GM19397 (cell line): ENCODE results near the gene RSPO1.

ENCODE experiments used
- ATAC-seq: cut with Tn5 transposase; IDR thresholded peaks from one replicate; pipeline ENCODE4 v1.9.1; 2021; ENCODE audit warnings: mild to moderate bottlenecking, moderate library complexity; ENCODE audit not compliant: unreplicated experiment

RSPO1 gene

GRCh38 chr1:37574834-37575480 is 59.7 kb downstream of the RSPO1 start:
- ATAC-seq = no peak

- no peak for ATAC-seq
Observed at GRCh38 chr1:37570528-37571334, 64.0 kb downstream of the RSPO1 start.

- no peak for ATAC-seq
Observed at GRCh38 chr1:37567023-37567422, 67.7 kb downstream of the RSPO1 start.

GRCh38 chr1:37564892-37565291 is 69.8 kb downstream of the RSPO1 start:
- no peak for ATAC-seq

GRCh38 chr1:37562984-37563383 is 71.7 kb downstream of the RSPO1 start:
- ATAC-seq = no peak
